Gastrocnemius medialis (tissue), 4 donors: ENCODE data around the gene LIN7C. TPM values are rescaled to one million over a fixed set of nuclear protein-coding genes. Genes with fewer than 3 reads are reported as not detected.
A peak's percentile ranks its signal among the peaks of the same experiment; 100 is the strongest.

Experiments
- ATAC-seq, 2 donors: fragments of 150-250 bp; one replicate each; pipeline ENCODE4 v1.9.1; 2016
- DNase-seq, 2 donors: peaks; one replicate each; pipeline ENCODE4 v3.0.0-alpha.2; 2019
- H3K27ac ChIP-seq, 4 donors: fragments of 200-600 bp; sonication (generic); 1 replicate in 1 of 4; 2 replicates in 3 of 4; pipeline ENCODE4 v1.5.1; 2016 to 2018; ENCODE audit warnings: mild to moderate bottlenecking in 2 of 4, moderate library complexity in 1 of 4
- H3K27me3 ChIP-seq, 3 donors: fragments of 200-600 bp; sonication (generic) in 2 of 3; 1 replicate in 1 of 3; 2 replicates in 2 of 3; pipeline versions ENCODE4 v1.5.1 to v1.6.0; 2016 to 2019; ENCODE audit warnings: mild to moderate bottlenecking in 1 of 3, moderate library complexity in 1 of 3
- H3K36me3 ChIP-seq, 2 donors: fragments of 200-600 bp; sonication (generic) in 1 of 2; one replicate each; pipeline ENCODE4 v1.5.1; 2017 to 2018
- H3K4me1 ChIP-seq, 2 donors: fragments of 200-600 bp; sonication (generic) in 1 of 2; one replicate each; pipeline ENCODE4 v1.5.1; 2016 to 2017; ENCODE audit warnings: mild to moderate bottlenecking in 2 of 2
- H3K4me3 ChIP-seq, 4 donors: fragments of 200-600 bp; sonication (generic) in 3 of 4; 1 replicate in 1 of 4; 2 replicates in 3 of 4; pipeline ENCODE4 v1.5.1; 2016 to 2019; ENCODE audit warnings: mild to moderate bottlenecking in 2 of 4
- H3K9me3 ChIP-seq, 3 donors: fragments of 200-600 bp; sonication (generic) in 2 of 3; 1 replicate in 1 of 3; 2 replicates in 2 of 3; pipeline ENCODE4 v1.5.1; 2016 to 2019
- POLR2A ChIP-seq, 2 donors: fragments of 450-650 bp; IDR thresholded peaks; one replicate each; pipeline ENCODE4 v1.6.1; 2017; ENCODE audit warnings: antibody characterized with exemption in 2 of 2, mild to moderate bottlenecking in 2 of 2, moderate library complexity in 2 of 2
- in situ Hi-C, 4 donors: fragments of 200-750 bp; cut with MboI; loops; one replicate each; pipeline versions ENCODE4 v1.15.0 to v1.8.0; 2017; ENCODE audit warnings: low sequenced_read_pairs in 4 of 4
- intact Hi-C: fragments of 100-400 bp; cut with DNase I; formaldehyde crosslinking; loops from one replicate; pipeline ENCODE4 v1.15.1; 2023; ENCODE audit warnings: low total_unique reads
- total RNA-seq, 4 donors: library from RNA; depleted of rRNA; stranded (reverse); fragments of >200 nt; gene quantifications; one replicate each; pipeline versions ENCODE4 v1.1.0 to v1.2.3, GENCODE V29; 2016
- TF ChIP-seq, protein P1 (sequence below), 5 experiments: fragments of 450-650 bp in 3 of 5; fragments of 200-600 bp in 2 of 5; sonication (generic) in 2 of 5; IDR thresholded peaks in 4 of 5; conservative IDR thresholded peaks in 1 of 5; 1 replicate in 4 of 5; 2 replicates in 1 of 5; pipeline ENCODE4 v1.5.1; 2016 to 2019; ENCODE audit warnings: antibody characterized with exemption in 5 of 5, mild to moderate bottlenecking in 3 of 5, moderate library complexity in 3 of 5

The LIN7C gene
- total RNA-seq, 4 donors from 2014 or later, result 10.6 to 22.8 (median 13.8) TPM

- H3K4me3 ChIP-seq, result no peak overlapping the region
- no peaks in the 10 kb centered on the region for H3K27me3 ChIP-seq
- no peaks in the 10 kb centered on the region for H3K9me3 ChIP-seq
- in situ Hi-C loops (loop anchor here in 1 of 4 donors (25.0 kb wide), 1 partner anchor 611 kb away; the partner anchor contains the start of genes KIF18A and METTL15), intact Hi-C loops (no loop called here)
- no peak for DNase-seq
- TF ChIP-seq, protein P1, sequence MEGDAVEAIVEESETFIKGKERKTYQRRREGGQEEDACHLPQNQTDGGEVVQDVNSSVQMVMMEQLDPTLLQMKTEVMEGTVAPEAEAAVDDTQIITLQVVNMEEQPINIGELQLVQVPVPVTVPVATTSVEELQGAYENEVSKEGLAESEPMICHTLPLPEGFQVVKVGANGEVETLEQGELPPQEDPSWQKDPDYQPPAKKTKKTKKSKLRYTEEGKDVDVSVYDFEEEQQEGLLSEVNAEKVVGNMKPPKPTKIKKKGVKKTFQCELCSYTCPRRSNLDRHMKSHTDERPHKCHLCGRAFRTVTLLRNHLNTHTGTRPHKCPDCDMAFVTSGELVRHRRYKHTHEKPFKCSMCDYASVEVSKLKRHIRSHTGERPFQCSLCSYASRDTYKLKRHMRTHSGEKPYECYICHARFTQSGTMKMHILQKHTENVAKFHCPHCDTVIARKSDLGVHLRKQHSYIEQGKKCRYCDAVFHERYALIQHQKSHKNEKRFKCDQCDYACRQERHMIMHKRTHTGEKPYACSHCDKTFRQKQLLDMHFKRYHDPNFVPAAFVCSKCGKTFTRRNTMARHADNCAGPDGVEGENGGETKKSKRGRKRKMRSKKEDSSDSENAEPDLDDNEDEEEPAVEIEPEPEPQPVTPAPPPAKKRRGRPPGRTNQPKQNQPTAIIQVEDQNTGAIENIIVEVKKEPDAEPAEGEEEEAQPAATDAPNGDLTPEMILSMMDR (IDR thresholded peaks at IDR 0.05 in 4 of 5, conservative IDR thresholded peaks at IDR 0.05 in 1 of 5), result no peak
- TF ChIP-seq POLR2A (IDR thresholded peaks at IDR 0.05), result no peak
- peaks cover 0 to 39% of the 10 kb centered on the region in 2 donors for H3K36me3 ChIP-seq
- H3K27ac ChIP-seq, result no peak overlapping the region
- ATAC-seq, result no peak
- H3K4me1 ChIP-seq, result peaks cover 38 to 46% of the 10 kb centered on the region in 2 donors
Measured at GRCh38 chr11:27501100-27501499, 5.5 kb downstream of the LIN7C start.

GRCh38 chr11:27497911-27498310 is 8.7 kb downstream of the LIN7C start:
- intact Hi-C loops, result no loop called here
- in situ Hi-C loops, result loop anchor here in 3 of 4 donors (5.0 to 25.0 kb wide), 5 partner anchors 63 to 313 kb away; partner anchors contain the start of gene CCDC34 (in 2 of the 3)

GRCh38 chr11:27497284-27497866 is 9.2 kb downstream of the LIN7C start:
- in situ Hi-C loops (loop anchor here in 3 of 4 donors (5.0 to 25.0 kb wide), 5 partner anchors 63 to 313 kb away; partner anchors contain the start of gene CCDC34 (in 2 of the 3)), intact Hi-C loops (no loop called here)
- Histone ChIP-seq H3K9me3 (no peaks in the 10 kb centered on the region), H3K27ac (no peak overlapping the region), H3K36me3 (peaks cover 0 to 50% of the 10 kb centered on the region in 2 donors), H3K27me3 (no peaks in the 10 kb centered on the region), H3K4me3 (no peak overlapping the region), H3K4me1 (peaks cover 20 to 22% of the 10 kb centered on the region in 2 donors)
- ATAC-seq (no peak), DNase-seq (no peak)
- TF ChIP-seq, protein P1 (IDR thresholded peaks at IDR 0.05 in 4 of 5, conservative IDR thresholded peaks at IDR 0.05 in 1 of 5), result peak in 2 of 5 experiments; percentile 30 to 48
- no peak for TF ChIP-seq POLR2A (IDR thresholded peaks at IDR 0.05)

More at GRCh38 chr11:27497911-27498310, 8.7 kb downstream of the LIN7C start:
- ATAC-seq (no peak), DNase-seq (no peak)
- Histone ChIP-seq H3K27ac (no peak overlapping the region), H3K4me3 (no peak overlapping the region), H3K36me3 (peaks cover 0 to 47% of the 10 kb centered on the region in 2 donors), H3K27me3 (no peaks in the 10 kb centered on the region), H3K9me3 (no peaks in the 10 kb centered on the region), H3K4me1 (peaks cover 20 to 22% of the 10 kb centered on the region in 2 donors)
- no peak for TF ChIP-seq POLR2A (IDR thresholded peaks at IDR 0.05)
- TF ChIP-seq, protein P1 (IDR thresholded peaks at IDR 0.05 in 4 of 5, conservative IDR thresholded peaks at IDR 0.05 in 1 of 5), result no peak

DNA sequence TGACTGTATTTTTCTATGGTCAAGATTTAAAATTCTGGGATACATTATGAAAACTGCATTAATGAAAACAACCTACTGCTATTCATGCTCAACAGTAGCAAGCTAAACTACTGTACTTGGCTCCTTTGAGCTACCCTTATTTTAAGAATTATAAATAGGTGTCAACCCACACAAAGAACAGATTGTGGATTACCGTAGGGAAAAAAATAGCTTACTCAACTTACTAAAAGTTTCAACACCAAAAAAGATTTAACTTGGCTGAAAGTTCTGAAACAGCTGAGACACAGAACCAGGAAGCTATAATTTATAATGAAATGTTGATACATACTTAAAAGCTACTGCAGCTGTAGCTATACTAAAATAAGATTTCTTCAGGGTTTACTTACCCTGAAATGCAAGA is 10.1 kb downstream of the LIN7C start:
- DNase-seq, result no peak
- no peak for TF ChIP-seq POLR2A (IDR thresholded peaks at IDR 0.05)
- TF ChIP-seq, protein P1 (IDR thresholded peaks at IDR 0.05 in 4 of 5, conservative IDR thresholded peaks at IDR 0.05 in 1 of 5), result no peak
- Histone ChIP-seq H3K4me1 (peaks cover 19 to 20% of the 10 kb centered on the region in 2 donors), H3K36me3 (peaks cover 0 to 49% of the 10 kb centered on the region in 2 donors), H3K9me3 (no peaks in the 10 kb centered on the region), H3K27ac (peak overlapping the region in 3 of 4 donors; percentile 5 to 34 (median 6)), H3K27me3 (no peaks in the 10 kb centered on the region), H3K4me3 (no peak overlapping the region)
- in situ Hi-C loops (loop anchor here in 3 of 4 donors (5.0 to 25.0 kb wide), 5 partner anchors 62 to 312 kb away; partner anchors contain the start of gene CCDC34 (in 2 of the 3)), intact Hi-C loops (no loop called here)
- ATAC-seq, result peak in 1 of 2 donors; percentile 16
